Measurements from ENCODE around the gene DNM3. TPM values are rescaled to one million over a fixed set of nuclear protein-coding genes. Genes with fewer than 3 reads are reported as not detected.

Gene DNM3
- total and polyA plus RNA-seq, 2 experiments from 2014 or later = 5.2 to 12.2 TPM

DNA sequence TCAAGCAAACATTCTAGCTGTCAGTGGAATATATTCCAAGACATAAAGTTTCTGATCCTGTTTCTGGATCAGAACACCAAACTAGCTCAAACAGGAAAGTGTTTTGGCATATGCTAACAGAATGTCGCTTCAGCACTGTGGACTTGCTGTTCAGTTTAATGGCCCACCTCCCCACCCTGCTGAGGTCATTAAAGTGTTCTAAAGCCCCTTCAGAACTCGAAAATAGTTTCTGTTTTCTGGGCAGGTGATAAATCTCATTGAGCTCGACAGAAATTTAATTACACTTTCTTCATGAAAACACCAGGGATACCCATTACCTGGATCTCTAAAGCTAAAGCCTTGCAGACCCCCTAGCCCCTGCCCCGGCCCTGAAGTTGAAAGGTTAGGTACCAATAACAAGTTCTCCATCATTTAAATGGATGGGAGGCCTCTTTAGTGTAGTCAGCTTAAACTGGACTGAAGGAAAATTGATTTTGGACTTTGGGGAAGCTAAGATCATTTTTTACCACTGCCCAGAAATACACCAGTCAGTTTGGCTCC lies 575.3 kb downstream of the DNM3 start:
- no peak overlapping the region for H3K4me3 ChIP-seq
- DNase-seq (ENCODE audit: low spot score) (no peak), ATAC-seq (no peak)
- no peaks in the 10 kb centered on the region for H3K79me2 ChIP-seq (replicated peaks; ENCODE audit: insufficient read depth)
- no peak overlapping the region for H3K4me3 Mint-ChIP-seq
- no peaks in the 10 kb centered on the region for H3K9me3 Mint-ChIP-seq
- H3K4me1 Mint-ChIP-seq = peaks cover 32% of the 10 kb centered on the region
- no peaks in the 10 kb centered on the region for H3F3A ChIP-seq (replicated peaks; ENCODE audit: low read depth)
- H3K27me3 Mint-ChIP-seq (ENCODE audit: insufficient read depth, low read depth, poor library complexity) = no peaks in the 10 kb centered on the region
- no peak overlapping the region for H3K27ac Mint-ChIP-seq
- H3K27me3 ChIP-seq (ENCODE audit: insufficient read depth) = no peaks in the 10 kb centered on the region
- no peaks in the 10 kb centered on the region for H3K36me3 Mint-ChIP-seq (ENCODE audit: low read depth)
- no peak overlapping the region for H3K4me2 ChIP-seq
- no peak overlapping the region for H3K27ac ChIP-seq (ENCODE audit: low read depth)
- no peaks in the 10 kb centered on the region for H3K36me3 ChIP-seq (ENCODE audit: insufficient read depth)
- H3K9me2 ChIP-seq (ENCODE audit: insufficient read depth) = no peaks in the 10 kb centered on the region
- H3K4me1 ChIP-seq (ENCODE audit: insufficient read depth) = peaks cover 3% of the 10 kb centered on the region
- no peaks in the 10 kb centered on the region for H4K20me1 ChIP-seq (replicated peaks; ENCODE audit: insufficient read depth)
- TF ChIP-seq, protein P1, sequence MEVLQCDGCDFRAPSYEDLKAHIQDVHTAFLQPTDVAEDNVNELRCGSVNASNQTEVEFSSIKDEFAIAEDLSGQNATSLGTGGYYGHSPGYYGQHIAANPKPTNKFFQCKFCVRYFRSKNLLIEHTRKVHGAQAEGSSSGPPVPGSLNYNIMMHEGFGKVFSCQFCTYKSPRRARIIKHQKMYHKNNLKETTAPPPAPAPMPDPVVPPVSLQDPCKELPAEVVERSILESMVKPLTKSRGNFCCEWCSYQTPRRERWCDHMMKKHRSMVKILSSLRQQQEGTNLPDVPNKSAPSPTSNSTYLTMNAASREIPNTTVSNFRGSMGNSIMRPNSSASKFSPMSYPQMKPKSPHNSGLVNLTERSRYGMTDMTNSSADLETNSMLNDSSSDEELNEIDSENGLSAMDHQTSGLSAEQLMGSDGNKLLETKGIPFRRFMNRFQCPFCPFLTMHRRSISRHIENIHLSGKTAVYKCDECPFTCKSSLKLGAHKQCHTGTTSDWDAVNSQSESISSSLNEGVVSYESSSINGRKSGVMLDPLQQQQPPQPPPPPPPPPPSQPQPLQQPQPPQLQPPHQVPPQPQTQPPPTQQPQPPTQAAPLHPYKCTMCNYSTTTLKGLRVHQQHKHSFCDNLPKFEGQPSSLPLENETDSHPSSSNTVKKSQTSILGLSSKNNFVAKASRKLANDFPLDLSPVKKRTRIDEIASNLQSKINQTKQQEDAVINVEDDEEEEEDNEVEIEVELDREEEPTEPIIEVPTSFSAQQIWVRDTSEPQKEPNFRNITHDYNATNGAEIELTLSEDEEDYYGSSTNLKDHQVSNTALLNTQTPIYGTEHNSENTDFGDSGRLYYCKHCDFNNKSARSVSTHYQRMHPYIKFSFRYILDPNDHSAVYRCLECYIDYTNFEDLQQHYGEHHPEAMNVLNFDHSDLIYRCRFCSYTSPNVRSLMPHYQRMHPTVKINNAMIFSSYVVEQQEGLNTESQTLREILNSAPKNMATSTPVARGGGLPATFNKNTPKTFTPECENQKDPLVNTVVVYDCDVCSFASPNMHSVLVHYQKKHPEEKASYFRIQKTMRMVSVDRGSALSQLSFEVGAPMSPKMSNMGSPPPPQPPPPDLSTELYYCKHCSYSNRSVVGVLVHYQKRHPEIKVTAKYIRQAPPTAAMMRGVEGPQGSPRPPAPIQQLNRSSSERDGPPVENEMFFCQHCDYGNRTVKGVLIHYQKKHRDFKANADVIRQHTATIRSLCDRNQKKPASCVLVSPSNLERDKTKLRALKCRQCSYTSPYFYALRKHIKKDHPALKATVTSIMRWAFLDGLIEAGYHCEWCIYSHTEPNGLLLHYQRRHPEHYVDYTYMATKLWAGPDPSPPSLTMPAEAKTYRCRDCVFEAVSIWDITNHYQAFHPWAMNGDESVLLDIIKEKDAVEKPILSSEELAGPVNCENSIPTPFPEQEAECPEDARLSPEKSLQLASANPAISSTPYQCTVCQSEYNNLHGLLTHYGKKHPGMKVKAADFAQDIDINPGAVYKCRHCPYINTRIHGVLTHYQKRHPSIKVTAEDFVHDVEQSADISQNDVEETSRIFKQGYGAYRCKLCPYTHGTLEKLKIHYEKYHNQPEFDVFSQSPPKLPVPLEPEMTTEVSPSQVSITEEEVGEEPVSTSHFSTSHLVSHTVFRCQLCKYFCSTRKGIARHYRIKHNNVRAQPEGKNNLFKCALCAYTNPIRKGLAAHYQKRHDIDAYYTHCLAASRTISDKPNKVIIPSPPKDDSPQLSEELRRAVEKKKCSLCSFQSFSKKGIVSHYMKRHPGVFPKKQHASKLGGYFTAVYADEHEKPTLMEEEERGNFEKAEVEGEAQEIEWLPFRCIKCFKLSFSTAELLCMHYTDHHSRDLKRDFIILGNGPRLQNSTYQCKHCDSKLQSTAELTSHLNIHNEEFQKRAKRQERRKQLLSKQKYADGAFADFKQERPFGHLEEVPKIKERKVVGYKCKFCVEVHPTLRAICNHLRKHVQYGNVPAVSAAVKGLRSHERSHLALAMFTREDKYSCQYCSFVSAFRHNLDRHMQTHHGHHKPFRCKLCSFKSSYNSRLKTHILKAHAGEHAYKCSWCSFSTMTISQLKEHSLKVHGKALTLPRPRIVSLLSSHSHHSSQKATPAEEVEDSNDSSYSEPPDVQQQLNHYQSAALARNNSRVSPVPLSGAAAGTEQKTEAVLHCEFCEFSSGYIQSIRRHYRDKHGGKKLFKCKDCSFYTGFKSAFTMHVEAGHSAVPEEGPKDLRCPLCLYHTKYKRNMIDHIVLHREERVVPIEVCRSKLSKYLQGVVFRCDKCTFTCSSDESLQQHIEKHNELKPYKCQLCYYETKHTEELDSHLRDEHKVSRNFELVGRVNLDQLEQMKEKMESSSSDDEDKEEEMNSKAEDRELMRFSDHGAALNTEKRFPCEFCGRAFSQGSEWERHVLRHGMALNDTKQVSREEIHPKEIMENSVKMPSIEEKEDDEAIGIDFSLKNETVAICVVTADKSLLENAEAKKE (CRISPR knock-in tag; IDR thresholded peaks at IDR 0.05) = no peak
- TF ChIP-seq ZNF114 (CRISPR knock-in tag; IDR thresholded peaks at IDR 0.05) = no peak
- TF ChIP-seq, protein P2, sequence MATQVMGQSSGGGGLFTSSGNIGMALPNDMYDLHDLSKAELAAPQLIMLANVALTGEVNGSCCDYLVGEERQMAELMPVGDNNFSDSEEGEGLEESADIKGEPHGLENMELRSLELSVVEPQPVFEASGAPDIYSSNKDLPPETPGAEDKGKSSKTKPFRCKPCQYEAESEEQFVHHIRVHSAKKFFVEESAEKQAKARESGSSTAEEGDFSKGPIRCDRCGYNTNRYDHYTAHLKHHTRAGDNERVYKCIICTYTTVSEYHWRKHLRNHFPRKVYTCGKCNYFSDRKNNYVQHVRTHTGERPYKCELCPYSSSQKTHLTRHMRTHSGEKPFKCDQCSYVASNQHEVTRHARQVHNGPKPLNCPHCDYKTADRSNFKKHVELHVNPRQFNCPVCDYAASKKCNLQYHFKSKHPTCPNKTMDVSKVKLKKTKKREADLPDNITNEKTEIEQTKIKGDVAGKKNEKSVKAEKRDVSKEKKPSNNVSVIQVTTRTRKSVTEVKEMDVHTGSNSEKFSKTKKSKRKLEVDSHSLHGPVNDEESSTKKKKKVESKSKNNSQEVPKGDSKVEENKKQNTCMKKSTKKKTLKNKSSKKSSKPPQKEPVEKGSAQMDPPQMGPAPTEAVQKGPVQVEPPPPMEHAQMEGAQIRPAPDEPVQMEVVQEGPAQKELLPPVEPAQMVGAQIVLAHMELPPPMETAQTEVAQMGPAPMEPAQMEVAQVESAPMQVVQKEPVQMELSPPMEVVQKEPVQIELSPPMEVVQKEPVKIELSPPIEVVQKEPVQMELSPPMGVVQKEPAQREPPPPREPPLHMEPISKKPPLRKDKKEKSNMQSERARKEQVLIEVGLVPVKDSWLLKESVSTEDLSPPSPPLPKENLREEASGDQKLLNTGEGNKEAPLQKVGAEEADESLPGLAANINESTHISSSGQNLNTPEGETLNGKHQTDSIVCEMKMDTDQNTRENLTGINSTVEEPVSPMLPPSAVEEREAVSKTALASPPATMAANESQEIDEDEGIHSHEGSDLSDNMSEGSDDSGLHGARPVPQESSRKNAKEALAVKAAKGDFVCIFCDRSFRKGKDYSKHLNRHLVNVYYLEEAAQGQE (IDR thresholded peaks at IDR 0.05; ENCODE audit: unreplicated experiment) = no peak
- no peak for TF ChIP-seq EZH2 (IDR thresholded peaks at IDR 0.05; ENCODE audit: low read depth, unreplicated experiment)
- no peak for TF ChIP-seq EZH2phosphoT487 (IDR thresholded peaks at IDR 0.05; ENCODE audit: unreplicated experiment)
- TF ChIP-seq JUNB (IDR thresholded peaks at IDR 0.05; ENCODE audit: unreplicated experiment) = no peak
- TF ChIP-seq CREB1 (CRISPR knock-in tag; IDR thresholded peaks at IDR 0.05; ENCODE audit: low read depth) = no peak
- no peak for TF ChIP-seq NANOG (IDR thresholded peaks at IDR 0.05; ENCODE audit: borderline replicate concordance)
- TF ChIP-seq ZNF331 (CRISPR knock-in tag; IDR thresholded peaks at IDR 0.05; ENCODE audit: low read depth) = no peak
- no peak for TF ChIP-seq POLR2AphosphoS5 (IDR thresholded peaks at IDR 0.05; ENCODE audit: low read depth)
- no peak overlapping the region for H2AFZ ChIP-seq
